AG08396 (cell line): Measurements from ENCODE around the gene CDIPT.
"Not testable (repeated sequence)": the region's sequence is repeated elsewhere in the genome, so short reads cannot be mapped to it uniquely, and the experiment has no call there.

Source experiments
- DNase-seq: peaks from one replicate; pipeline ENCODE4 v3.0.0; 2012; ENCODE audit warnings: low spot score, mixed read lengths

The CDIPT gene

DNA sequence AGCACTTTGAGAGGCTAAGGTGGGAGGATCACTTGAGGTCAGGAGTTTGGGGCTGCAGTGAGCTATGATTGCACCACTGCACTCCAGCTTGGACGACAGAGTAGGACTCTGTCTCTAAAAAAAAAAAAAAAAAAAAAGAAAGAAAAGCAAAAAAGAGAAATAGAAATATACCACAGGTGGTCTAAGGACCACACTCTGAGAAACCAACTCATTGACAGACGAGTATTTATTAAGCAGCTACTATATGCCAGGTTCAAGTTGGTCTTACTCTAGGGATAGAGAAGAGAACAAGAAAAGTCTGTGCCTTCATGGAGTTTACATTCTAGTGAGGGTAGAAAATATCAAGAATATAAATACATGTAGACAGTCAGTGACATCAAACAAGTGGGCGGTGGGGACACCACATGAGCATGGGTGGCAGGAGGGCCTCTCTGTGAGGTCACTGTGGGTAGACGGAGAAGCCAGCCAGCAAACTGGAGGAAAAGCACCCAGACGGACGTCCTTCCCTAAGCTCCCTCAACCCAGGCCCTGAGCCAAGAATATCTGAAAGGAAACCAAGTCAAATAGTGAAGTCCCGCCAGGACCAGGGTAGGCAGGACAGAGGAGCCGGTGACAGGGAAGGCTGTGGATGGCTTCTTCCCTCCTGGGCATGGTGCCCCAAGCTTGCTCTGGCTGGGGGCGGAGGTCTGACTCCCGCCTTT lies 4.7 kb downstream of the CDIPT start:
- DNase-seq: no peak

DNA sequence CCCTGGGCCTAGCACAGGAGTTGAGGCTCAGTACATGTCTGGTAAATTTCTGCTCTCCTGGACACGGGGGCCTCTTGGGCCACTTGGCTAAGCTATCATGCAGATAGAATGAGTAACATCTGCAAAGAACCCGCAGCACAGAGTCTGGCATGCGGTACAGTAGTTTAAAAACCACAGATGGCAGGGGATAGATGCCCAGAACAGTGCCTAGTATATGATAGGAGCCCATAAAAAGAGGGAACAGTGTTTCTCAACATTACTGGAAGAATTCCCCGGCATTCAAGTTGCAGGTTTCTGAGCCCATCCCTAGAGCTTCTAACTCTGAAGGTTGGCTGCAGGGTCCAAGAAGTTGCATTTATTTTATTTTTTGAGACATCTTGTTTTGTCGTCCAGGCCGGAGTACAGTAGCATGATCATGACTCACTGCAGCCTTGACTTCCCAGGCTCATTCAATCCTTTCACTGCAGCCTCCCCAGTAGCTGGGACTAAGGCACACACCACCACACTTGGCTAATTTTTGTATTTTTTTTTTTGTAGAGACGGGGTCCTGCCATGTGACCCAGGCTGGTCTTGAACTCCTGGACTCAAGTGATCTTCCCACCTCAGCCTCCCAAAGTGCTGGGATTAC lies 5.8 kb downstream of the CDIPT start:
- DNase-seq: peak; percentile 50

DNA sequence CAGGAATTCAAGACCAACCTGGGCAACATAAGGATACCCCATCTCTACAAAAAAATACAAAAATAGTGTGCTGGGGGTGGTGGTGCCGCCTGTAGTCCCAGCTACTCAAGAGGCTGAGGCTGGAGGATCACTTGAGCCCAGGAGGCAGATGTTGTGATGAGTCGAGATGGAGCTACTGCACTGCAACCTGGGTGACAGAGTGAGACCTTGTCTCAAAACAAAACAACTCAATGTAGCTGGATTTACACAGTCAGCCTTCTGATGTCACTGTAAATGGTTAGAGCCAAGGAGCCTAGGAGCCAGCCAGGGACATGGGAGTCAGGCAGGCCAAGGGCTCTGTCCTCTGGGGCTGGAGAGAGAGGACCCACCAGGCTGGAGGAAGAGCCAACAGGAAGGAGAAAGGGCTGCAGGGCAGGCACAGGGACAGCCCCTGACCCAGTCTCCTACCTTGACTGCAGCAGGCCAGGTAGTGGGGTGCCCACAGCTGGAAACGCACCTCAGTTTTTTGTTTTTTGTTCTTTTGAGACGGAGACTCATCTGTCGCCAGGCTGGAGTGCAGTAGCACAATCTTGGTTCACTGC lies 8.4 kb downstream of the CDIPT start:
- no peak for DNase-seq

DNA sequence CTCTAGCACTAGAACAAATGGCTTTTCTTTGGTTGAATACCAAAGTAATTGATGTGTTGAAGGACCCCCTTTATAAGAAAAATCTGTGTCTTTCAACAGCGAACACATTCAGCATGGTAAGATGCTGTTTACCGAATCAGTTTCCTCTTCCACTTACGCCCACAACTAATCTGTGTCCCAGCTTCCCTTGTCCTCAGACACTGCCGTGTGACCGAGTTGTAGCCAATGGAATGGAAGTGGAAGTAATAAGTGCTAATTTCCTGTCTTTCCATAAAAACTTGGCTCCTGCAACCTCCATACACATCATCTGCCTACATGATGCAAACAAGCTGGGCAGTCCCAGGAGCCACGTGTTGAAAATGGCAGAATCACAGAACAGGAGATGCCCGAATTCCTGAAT lies 10.4 kb downstream of the CDIPT start:
- DNase-seq: peak; percentile 28

DNA sequence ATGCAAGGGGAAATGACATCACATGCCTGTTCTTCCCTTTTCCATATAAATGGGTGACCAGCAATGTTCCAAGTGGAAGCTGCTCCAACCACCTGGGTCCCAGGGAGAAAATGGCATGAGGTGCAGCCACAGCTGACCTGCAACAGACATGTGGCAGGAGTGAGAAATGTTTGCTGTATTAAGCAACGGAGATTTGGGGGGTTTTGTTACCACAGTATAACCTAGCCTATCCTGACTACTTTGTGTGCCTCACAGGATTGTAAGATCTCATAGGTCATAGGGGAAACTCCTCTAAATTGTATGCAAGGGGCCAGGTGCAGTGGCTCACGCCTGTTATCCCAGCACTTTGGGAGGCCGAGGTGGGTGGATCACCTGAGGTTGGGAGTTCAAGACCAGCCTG lies 12.0 kb downstream of the CDIPT start:
- DNase-seq: no peak

DNA sequence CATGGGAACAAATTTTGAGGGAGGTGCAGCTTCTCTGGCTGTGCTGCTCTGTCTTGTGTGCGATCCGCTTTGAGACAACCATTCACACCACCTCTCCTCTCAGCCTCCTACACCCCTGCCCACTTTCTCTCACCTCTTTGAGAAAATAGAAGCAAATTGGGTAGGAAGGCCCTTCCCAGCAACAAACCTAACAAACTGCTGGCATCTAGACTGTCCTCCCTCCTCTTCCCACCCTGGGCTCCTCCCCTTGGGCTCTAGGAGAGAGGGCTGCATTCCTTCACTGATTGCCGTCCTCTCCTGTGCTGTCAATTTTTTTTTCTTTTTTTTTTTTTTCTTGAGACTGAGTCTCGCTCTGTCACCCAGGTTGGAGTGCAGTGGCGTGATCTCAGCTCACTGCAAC lies 13.5 kb downstream of the CDIPT start:
- DNase-seq: no peak

DNA sequence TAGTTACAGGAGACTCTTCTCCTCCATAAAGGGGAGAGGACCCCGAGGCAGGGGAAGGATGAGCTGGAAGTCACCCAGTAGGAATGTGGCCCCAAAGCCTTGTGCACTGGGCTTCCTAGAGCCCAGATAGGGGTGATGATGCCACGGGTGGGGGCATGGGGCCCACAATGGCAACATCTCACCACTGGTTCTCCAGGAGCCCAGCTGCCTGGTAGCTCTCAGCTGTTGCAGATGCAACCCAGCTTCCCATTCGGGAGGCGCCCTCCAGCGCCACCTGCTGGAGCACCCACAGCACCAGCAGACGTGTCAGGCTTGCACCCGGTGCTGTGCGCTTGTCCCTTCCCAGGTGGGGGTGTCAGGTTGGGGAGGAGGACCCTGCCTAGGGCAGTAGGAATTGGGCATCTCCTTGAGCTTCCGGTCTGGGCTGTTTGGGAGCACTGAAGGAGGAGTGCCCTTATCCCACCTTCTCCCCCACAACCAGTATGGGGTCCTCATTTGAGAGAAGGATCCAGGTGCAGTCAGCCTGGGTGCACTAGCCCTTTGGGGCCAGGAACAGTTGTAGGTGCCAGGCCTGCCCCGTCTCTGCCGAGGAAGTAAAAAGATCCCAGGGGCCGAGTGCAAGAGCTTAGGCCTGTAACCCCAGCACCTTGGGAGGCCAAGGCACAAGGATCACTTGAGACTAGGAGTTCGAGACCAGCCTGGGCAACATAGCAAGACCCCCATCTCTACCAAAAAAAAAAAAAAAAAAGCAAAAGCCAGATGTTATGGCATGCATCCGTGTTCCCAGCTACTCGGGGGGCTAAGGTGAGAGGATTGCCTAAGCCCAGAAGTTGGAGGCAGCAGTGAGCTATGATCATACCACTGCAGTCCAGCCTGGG lies 14.4 kb downstream of the CDIPT start:
- peak; percentile 81 for DNase-seq

DNA sequence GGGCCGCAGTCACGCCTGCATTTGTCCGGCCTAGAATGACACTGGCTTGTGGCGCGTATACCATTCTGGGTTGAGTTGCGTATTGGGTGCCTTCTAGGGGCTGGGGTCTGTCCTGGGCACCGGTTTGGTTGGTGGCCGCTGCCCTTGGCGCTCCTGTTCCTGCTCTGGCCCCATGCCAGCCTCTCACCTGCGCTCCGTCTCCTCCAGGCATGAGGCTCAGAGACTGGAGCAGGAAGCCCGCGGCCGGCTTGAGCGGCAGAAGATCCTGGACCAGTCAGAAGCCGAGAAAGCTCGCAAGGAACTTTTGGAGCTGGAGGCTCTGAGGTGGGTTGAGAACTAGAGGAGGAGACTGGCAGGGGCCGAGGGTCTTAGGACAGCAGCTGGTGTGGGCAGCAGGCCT lies 17.4 kb downstream of the CDIPT start:
- no peak for DNase-seq

DNA sequence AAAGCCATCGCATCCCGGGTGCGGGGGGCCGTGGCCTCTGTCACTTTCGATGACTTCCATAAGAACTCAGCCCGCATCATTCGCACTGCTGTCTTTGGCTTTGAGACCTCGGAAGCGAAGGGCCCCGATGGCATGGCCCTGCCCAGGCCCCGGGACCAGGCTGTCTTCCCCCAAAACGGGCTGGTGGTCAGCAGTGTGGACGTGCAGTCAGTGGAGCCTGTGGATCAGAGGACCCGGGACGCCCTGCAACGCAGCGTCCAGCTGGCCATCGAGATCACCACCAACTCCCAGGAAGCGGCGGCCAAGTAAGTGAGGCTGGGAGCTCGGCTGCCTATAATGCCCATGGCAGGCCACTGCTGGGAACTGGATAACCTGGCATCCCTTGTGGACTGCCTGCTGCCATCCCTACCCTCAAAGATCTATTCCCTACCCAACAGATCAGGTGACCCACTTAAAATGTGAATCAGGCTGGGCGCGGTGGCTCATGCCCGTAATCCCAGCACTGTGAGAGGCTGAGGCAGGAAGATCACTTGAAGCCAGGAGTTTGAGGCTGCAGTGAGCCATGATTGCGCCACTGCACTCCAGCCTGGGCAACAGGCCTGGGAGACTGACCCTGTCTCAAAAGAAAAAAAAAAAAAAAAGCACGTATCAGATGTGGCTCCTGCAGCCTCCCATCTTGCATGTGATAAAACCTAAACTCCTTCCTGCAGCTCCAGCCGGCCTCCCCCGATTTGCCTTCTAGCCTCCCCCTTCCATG lies 18.3 kb downstream of the CDIPT start:
- no peak for DNase-seq

DNA sequence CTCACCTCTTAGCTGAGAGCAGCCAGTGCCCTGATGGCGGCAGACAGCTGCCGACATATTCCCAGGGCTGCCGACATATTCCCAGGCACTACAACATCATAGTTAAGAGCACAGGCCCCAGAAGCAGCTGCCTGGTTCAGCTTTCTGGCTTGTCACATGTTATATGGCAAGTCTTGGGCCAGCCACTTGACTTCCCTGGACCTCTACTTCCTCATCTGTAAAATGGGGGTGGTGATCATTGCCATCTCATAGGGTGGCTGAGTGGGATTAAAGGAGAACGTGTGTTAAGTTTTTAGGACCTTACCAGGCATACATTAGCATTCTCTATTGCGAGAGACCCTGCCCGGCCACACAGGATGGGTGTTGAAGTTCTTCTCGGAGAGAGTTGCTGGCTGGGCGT lies 19.1 kb downstream of the CDIPT start:
- DNase-seq: no peak

DNA sequence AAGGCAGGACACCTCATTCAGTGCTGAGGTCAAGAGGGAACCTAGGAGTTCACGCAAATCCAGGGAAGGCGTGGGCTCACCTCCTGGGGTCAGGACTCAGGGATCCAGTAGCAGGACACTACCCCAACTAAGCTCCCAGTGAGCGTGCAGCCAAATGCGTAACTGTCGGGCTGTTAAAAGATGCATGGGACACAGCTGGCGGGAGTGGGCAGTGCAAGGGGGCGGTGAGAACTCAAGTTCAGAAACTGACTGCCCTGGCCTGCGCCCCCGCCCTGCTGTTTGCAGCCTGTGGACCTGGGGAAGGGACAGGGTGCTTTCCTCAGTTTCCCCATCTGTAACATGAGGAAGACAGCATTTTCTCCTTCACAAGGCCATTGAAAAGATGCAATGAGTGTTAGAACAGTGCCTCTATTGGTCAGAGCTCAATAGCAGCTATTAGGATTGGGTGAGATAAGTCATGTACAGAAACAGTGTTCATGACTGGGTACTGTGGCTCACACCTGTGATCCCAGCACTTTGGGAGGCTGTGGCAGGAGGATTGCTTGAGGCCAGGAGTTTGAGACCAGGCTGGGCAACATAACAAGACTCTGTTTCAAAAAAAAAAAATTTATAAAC lies 20.2 kb downstream of the CDIPT start:
- no peak for DNase-seq

DNA sequence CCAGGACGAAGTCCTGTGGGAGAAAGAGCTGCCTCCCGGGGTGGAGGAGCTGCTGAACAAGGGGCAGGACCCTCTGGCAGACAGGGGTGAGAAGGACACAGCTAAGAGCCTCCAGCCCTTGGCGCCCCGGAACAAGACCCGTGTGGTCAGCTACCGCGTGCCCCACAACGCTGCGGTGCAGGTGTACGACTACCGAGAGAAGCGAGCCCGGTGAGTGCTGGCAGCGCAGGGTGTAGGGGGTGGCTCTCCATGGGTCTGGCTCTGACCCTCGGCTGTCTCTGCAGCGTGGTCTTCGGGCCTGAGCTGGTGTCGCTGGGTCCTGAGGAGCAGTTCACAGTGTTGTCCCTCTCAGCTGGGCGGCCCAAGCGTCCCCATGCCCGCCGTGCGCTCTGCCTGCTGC lies 21.4 kb downstream of the CDIPT start:
- DNase-seq: no peak

DNA sequence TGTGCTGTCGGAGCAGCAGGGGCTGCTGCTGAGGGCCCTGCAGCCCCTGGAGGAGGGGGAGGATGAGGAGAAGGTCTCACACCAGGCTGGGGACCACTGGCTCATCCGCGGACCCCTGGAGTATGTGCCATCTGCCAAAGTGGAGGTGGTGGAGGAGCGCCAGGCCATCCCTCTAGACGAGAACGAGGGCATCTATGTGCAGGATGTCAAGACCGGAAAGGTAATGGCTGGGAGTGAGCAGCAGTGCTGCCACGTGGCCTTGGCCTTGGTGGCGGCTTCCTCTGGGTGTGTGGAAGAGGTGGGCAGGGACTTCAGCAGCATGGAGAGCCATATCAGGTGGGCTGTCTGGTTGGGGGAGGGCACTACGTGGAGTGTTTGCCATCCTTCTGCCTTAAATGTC lies 22.8 kb downstream of the CDIPT start:
- DNase-seq: no peak

DNA sequence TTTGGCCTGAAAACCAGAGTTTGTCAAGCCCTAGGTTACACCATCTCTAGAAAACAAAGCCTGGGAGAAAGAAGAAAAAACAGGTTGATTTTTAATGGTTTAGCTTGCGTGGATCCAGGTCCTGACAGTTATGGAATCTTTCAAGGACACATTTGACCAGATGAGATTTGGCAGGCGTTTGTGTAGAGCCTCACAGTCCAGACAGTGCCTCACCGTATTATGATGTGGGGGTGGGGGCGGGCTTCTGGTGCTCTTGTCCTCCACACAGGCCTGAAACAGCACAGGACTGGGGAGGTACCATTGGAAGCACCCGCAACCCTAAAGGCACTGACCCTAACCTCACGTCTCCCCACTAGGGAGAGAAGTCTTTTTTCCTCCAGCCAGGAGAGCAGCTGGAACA lies 23.2 kb downstream of the CDIPT start:
- no peak for DNase-seq

DNA sequence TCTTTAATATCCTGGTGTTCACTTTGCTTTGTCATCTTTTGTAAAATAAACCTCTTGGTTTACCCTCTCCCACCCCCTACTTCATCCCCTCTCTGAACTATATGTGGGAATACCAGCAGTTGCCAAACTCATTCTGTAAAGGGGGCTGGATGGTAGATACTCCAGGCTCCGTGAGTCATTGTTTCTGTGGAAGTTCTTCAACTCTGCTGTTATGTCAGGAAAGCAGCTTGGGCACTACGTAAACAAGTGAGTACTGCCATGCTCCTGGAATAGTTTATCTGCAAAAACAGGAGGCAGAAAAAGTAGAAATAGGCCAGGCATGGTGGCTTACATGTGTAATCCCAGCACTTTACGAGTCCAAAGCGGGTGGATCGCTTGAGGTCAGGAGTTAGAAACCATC lies 25.2 kb downstream of the CDIPT start:
- DNase-seq: no peak

DNA sequence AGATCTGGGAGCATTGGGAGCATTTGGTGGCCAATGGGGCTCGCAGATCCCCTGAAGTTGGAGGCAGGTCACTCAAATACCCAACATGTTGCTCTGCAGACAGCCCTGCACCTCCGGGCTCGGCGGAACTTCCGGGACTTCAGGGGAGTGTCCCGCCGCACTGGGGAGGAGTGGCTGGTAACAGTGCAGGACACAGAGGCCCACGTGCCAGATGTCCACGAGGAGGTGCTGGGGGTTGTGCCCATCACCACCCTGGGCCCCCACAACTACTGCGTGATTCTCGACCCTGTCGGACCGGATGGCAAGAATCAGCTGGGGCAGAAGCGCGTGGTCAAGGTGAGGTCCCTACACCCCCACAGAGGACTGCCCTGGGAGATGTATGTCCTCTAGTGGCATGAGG lies 26.4 kb downstream of the CDIPT start:
- DNase-seq: no peak

DNA sequence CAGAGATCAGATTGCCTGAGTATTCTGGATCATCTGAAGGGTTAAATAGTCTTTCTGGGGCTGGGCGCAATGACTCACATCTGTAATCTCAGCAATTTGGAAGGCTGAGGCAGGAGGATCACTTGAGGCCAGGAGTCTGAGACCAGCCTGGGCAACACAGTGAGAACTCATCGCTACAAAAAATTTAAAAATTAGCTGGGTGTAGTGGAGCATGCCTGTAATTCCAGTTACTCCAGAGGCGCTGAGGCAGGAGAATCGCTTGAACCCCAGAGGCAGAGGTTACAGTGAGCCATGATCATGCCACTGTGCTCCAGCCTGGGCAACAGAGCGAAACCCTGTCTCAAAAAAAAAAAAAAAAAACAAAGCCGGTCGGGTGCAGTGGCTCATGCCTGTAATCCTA lies 27.1 kb downstream of the CDIPT start:
- DNase-seq: no peak

DNA sequence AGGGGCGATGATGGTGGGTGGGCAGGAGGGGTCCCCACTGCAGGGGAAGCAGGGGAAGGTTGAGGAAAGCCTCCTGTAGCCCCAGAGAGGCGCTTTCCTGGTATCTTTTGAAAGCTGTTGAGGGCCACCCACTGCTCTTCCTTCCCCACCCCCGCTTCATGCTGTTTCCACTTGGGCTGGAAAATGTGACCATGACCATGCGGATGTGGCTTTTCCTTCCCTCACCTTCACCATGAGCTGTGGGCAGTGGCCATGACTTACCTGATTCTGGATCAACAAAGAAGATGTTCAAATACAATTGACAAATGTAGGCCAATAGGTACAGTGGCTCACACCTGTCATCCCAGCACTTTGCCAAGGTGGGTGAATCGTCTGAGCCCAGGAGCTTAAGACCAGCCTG lies 28.9 kb downstream of the CDIPT start:
- DNase-seq: no peak

DNA sequence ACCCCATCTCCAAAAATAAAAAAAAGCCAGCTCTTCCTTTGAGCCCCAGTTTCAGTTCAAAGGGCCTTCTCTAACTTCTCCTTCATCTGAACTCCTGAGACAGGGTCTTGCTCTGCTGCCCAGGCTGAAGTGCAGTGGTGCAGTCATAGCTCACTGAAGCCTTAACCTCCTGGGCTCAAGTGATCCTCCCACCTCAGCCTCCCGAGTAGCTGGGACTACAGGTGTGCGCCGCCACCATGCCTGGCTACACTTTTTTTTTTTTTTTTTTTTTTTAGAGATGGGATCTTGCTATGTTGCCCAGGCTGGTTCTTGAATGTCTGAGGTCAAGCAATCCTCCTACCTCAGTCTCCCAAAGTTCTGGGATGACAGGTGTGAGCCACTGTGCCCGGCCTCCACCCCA lies 29.8 kb downstream of the CDIPT start:
- DNase-seq: not testable (repeated sequence)

DNA sequence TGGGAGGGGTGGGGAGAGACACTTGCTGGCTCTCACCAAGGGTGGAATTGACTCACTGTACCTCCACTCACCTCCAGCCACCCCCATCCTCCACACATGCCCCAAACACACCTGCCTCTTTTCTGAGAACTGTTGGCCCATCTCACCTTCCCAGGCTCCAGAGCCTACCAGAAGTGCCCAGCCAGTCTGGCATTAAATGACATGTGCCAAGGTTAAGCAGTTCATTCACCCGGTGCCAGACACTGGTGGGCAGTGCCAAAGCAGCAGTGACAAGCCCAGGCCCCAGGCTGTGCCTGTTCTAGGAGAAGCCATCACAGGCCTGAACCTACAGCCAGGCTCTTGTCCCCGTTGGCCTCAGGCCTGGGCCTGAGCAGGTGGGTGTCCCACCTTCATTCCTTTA lies 31.5 kb downstream of the CDIPT start:
- DNase-seq: no peak

DNA sequence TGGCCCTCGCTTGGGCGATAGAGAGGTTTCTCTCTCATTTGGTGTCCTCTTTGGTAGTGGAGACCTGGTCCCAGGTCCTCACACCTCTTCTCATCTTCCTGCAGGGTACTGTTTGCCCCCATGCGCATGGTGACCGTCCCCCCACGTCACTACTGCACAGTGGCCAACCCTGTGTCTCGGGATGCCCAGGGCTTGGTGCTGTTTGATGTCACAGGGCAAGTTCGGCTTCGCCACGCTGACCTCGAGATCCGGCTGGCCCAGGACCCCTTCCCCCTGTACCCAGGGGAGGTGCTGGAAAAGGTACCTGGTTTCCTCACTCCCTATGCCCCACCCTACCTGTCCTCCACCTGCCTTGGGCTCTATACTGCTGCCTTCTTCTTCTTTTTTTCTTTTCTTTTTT lies 32.3 kb downstream of the CDIPT start:
- no peak for DNase-seq

DNA sequence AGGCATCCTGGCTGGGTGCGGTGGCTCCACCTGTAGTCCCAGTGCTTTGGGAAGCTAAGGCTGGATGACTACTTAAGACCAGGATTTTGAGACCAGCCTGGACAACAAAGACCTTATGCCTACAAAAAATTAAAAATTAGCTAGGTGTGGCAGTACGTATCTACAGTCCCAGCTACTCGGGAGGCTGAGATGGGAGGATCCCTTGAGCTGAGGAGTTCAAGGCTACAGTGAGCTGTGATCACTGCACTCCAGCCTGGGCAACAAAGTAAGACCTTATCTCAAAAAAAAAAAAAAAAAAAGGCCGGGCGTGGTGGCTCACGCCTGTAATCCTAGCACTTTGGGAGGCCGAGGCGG lies 36.7 kb downstream of the CDIPT start:
- DNase-seq: no peak
